ENCODE measurements around the gene CEP164. TPM values are rescaled to one million over a fixed set of nuclear protein-coding genes. Genes with fewer than 3 reads are reported as not detected.

CEP164 gene
- total RNA-seq, 1 experiment from 2014 or later, result 43.7 TPM

- Histone ChIP-seq H3F3A (ENCODE audit: low read length, unreplicated experiment) (no peaks in the 10 kb centered on the region), H2AFZ (ENCODE audit: low read length) (no peak overlapping the region), H4K20me1 (ENCODE audit: low read length) (no peaks in the 10 kb centered on the region), H3K27ac (ENCODE audit: low read length) (no peak overlapping the region), H3K4me1 (ENCODE audit: insufficient read depth, low read length) (no peaks in the 10 kb centered on the region), H3K9ac (ENCODE audit: low read length) (no peak overlapping the region), H3K27me3 (ENCODE audit: low read length) (peaks cover 38% of the 10 kb centered on the region), H3K9me3 (ENCODE audit: low read length) (no peaks in the 10 kb centered on the region), H3K36me3 (ENCODE audit: low read depth, low read length) (no peaks in the 10 kb centered on the region), H3K79me2 (ENCODE audit: low read length) (no peaks in the 10 kb centered on the region), H3K4me3 (ENCODE audit: low read length) (no peak overlapping the region), H3K4me2 (ENCODE audit: low read length) (no peak overlapping the region; the same call in 1 of the 2 replicates), H3K9me2 (replicated peaks; ENCODE audit: low read length) (no peaks in the 10 kb centered on the region)
- BruUV-seq (replicated peaks), result no TSS peak
- no peak for DNase-seq
- ChIA-PET POLR2A (ENCODE audit: unreplicated experiment) (no interaction called here), CTCF (interaction anchor here (0.6 to 1.2 kb wide), 13 partner anchors 24 to 628 kb away, joined by 3 to 14 read pairs (median 4); no protein-coding TSS in a partner anchor)
- ATAC-seq, result peak; percentile 12; the same call in 1 of the 2 replicates
- TF ChIP-seq, protein P1, sequence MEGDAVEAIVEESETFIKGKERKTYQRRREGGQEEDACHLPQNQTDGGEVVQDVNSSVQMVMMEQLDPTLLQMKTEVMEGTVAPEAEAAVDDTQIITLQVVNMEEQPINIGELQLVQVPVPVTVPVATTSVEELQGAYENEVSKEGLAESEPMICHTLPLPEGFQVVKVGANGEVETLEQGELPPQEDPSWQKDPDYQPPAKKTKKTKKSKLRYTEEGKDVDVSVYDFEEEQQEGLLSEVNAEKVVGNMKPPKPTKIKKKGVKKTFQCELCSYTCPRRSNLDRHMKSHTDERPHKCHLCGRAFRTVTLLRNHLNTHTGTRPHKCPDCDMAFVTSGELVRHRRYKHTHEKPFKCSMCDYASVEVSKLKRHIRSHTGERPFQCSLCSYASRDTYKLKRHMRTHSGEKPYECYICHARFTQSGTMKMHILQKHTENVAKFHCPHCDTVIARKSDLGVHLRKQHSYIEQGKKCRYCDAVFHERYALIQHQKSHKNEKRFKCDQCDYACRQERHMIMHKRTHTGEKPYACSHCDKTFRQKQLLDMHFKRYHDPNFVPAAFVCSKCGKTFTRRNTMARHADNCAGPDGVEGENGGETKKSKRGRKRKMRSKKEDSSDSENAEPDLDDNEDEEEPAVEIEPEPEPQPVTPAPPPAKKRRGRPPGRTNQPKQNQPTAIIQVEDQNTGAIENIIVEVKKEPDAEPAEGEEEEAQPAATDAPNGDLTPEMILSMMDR (conservative IDR thresholded peaks at IDR 0.05; ENCODE audit: low read depth, low read length), result no peak
- no peak for TF ChIP-seq EZH2phosphoT487 (IDR thresholded peaks at IDR 0.05; ENCODE audit: borderline replicate concordance, low read length)
- intact Hi-C loops (cut with micrococcal nuclease), result loop anchor here (2.0 to 5.0 kb wide), 3 partner anchors 392 to 627 kb away; no protein-coding TSS in a partner anchor
These were observed 98.1 kb downstream of the CEP164 start for GRCh38 chr11:117425679-117426296.

DNA sequence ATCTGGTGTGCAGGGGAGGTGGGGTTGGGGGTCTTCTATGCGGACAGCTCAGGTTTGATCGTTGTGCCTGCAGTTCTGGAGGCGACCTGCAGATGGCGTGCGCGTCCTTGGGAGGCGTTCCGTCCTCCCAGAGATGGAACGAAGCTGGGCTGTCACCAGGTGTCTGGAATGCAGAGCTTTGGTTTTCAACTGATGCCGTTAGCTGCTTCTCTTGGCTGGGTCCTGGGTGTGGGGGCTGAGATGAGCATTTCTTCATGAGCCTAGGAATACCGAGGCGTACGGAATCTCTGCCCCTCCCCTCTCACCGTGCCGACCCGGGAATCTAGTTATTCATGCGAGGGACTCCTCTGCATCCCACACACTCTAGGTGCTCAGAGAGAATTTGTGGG lies 98.6 kb downstream of the CEP164 start:
- Histone ChIP-seq H3K9ac (ENCODE audit: low read length) (no peak overlapping the region), H3K4me1 (ENCODE audit: insufficient read depth, low read length) (no peaks in the 10 kb centered on the region), H3K4me2 (ENCODE audit: low read length) (peak overlapping the region; percentile 23; the same call in 1 of the 2 replicates), H3K27ac (ENCODE audit: low read length) (no peak overlapping the region), H2AFZ (ENCODE audit: low read length) (0 out of 2 replicates have a peak overlapping the region, but pooled peaks have one; percentile 14), H3K9me3 (ENCODE audit: low read length) (no peaks in the 10 kb centered on the region), H3K36me3 (ENCODE audit: low read depth, low read length) (no peaks in the 10 kb centered on the region), H3K9me2 (replicated peaks; ENCODE audit: low read length) (no peaks in the 10 kb centered on the region), H3K27me3 (ENCODE audit: low read length) (peaks cover 43% of the 10 kb centered on the region), H3K79me2 (ENCODE audit: low read length) (no peaks in the 10 kb centered on the region), H4K20me1 (ENCODE audit: low read length) (no peaks in the 10 kb centered on the region), H3K4me3 (ENCODE audit: low read length) (no peak overlapping the region), H3F3A (ENCODE audit: low read length, unreplicated experiment) (no peaks in the 10 kb centered on the region)
- ATAC-seq, result peak; percentile 75
- no TSS peak for BruUV-seq (replicated peaks)
- TF ChIP-seq, protein P1 (conservative IDR thresholded peaks at IDR 0.05; ENCODE audit: low read depth, low read length), result peak; percentile 98
- no peak for TF ChIP-seq EZH2 (IDR thresholded peaks at IDR 0.05; ENCODE audit: low read length, unreplicated experiment)
- no peak for TF ChIP-seq EZH2phosphoT487 (IDR thresholded peaks at IDR 0.05; ENCODE audit: borderline replicate concordance, low read length)
- ChIA-PET POLR2A (ENCODE audit: unreplicated experiment) (no interaction called here), CTCF (interaction anchor here (0.5 to 1.2 kb wide), 16 partner anchors 24 to 627 kb away, joined by 3 to 14 read pairs (median 4); no protein-coding TSS in a partner anchor)
- intact Hi-C loops (cut with micrococcal nuclease), result loop anchor here (2.0 to 5.0 kb wide), 3 partner anchors 391 to 627 kb away; no protein-coding TSS in a partner anchor
- peak; percentile 84 for DNase-seq

DNA sequence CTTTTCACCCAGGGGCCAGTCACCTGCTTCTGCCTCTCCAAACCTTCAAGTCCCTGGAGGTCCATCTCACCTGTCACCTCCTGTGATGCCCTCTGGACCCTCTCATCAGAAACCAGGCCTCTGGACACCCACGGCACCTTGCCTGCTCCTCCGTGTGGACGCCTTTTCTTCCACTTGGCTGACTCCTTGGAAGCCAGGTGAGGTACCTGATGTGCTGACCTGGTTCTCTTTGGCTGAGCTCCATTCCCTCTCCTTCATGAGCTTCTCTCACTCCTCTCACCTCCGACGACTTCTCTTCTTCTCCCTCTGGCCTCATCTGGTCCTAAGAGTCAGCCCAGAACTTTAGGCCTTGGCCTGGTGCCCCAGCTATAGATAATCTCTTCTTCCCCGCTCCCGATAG lies 99.3 kb downstream of the CEP164 start:
- no peak overlapping the region for H3K27ac ChIP-seq (ENCODE audit: low read length)
- H2AFZ ChIP-seq (ENCODE audit: low read length), result no peak overlapping the region
- H3K4me3 ChIP-seq (ENCODE audit: low read length), result no peak overlapping the region
- H3K27me3 ChIP-seq (ENCODE audit: low read length), result peaks cover 42% of the 10 kb centered on the region
- POLR2A ChIA-PET (ENCODE audit: unreplicated experiment), result no interaction called here
- H3K79me2 ChIP-seq (ENCODE audit: low read length), result no peaks in the 10 kb centered on the region
- TF ChIP-seq EZH2phosphoT487 (IDR thresholded peaks at IDR 0.05; ENCODE audit: borderline replicate concordance, low read length) (no peak), EZH2 (IDR thresholded peaks at IDR 0.05; ENCODE audit: low read length, unreplicated experiment) (no peak)
- TF ChIP-seq, protein P1 (conservative IDR thresholded peaks at IDR 0.05; ENCODE audit: low read depth, low read length), result no peak
- H3K36me3 ChIP-seq (ENCODE audit: low read depth, low read length), result no peaks in the 10 kb centered on the region
- H3F3A ChIP-seq (ENCODE audit: low read length, unreplicated experiment), result no peaks in the 10 kb centered on the region
- no TSS peak for BruUV-seq (replicated peaks)
- H3K9me2 ChIP-seq (replicated peaks; ENCODE audit: low read length), result no peaks in the 10 kb centered on the region
- no peaks in the 10 kb centered on the region for H4K20me1 ChIP-seq (ENCODE audit: low read length)
- H3K9ac ChIP-seq (ENCODE audit: low read length), result no peak overlapping the region
- DNase-seq (no peak), ATAC-seq (no peak)
- intact Hi-C loops (cut with micrococcal nuclease), result loop anchor here (2.0 to 5.0 kb wide), 3 partner anchors 390 to 626 kb away; no protein-coding TSS in a partner anchor
- H3K4me2 ChIP-seq (ENCODE audit: low read length), result no peak overlapping the region
- CTCF ChIA-PET, result interaction anchor here (0.6 to 1.1 kb wide), 5 partner anchors 184 to 387 kb away, joined by 3 to 14 read pairs (median 4); no protein-coding TSS in a partner anchor
- H3K4me1 ChIP-seq (ENCODE audit: insufficient read depth, low read length), result no peaks in the 10 kb centered on the region
- H3K9me3 ChIP-seq (ENCODE audit: low read length), result no peaks in the 10 kb centered on the region

All from PC-3 (cell line).